ENCODE results near the gene PAM16. TPM values are rescaled to one million over a fixed set of nuclear protein-coding genes. Genes with fewer than 3 reads are reported as not detected.

Gene PAM16
- total RNA-seq, 1 donor from 2014 or later: 33.5 TPM

DNA sequence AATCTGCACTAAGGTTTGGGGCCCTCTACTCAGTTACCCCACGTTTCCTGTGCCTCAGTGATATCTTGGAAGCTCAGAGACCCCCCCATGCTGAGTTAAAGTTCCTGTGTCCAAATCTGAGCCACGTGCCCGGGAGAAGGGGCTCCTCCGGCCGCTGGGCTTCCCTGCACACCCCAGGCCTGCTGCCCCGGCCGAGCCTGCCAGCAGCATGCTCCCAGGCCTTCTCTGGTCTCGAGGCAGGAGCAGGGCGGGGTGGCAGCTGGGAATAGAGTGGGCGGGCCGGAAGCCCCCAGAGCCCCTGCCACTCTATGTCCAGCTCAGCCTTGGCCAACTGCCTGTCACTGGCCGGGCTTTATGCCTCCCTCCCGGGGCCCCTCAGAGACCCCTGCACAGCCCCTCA, 14.9 kb upstream of the PAM16 start:
- Mint-ChIP-seq H3K4me3 (ENCODE audit: low read depth) (no peak overlapping the region), H3K27ac (no peak overlapping the region), H3K36me3 (ENCODE audit: insufficient read depth) (peaks cover 4% of the 10 kb centered on the region), H3K4me1 (ENCODE audit: low read depth) (no peaks in the 10 kb centered on the region), H3K27me3 (no peaks in the 10 kb centered on the region), H3K9me3 (ENCODE audit: low read depth) (no peaks in the 10 kb centered on the region)
- no peak for TF ChIP-seq CTCF (IDR thresholded peaks at IDR 0.05; ENCODE audit: unreplicated experiment)
- DNase-seq (ENCODE audit: low spot score, unreplicated experiment): no peak

DNA sequence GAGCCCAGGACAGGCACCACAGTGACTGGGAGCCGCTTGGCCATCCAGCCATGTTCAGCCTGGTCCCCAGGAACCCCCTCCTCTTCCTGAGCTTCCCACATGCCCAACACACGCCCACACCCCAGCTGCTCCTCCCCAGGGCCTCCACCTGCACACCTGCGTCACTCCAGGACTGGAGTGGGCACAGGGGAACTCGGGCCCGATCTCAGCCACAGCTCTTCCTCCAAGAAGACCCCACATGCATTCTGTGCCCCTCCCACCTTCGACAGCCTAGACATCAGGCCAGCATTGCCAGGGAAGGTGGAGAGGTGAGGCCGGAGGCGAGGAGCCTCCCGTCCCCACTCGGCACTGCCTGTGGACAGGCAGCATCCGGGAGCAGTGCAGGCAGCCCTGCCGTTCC, 14.5 kb upstream of the PAM16 start:
- no peaks in the 10 kb centered on the region for H3K4me1 Mint-ChIP-seq (ENCODE audit: low read depth)
- H3K36me3 Mint-ChIP-seq (ENCODE audit: insufficient read depth): peaks cover 4% of the 10 kb centered on the region
- H3K27ac Mint-ChIP-seq: no peak overlapping the region
- no peaks in the 10 kb centered on the region for H3K9me3 Mint-ChIP-seq (ENCODE audit: low read depth)
- H3K27me3 Mint-ChIP-seq: no peaks in the 10 kb centered on the region
- DNase-seq (ENCODE audit: low spot score, unreplicated experiment): no peak
- no peak overlapping the region for H3K4me3 Mint-ChIP-seq (ENCODE audit: low read depth)
- TF ChIP-seq CTCF (IDR thresholded peaks at IDR 0.05; ENCODE audit: unreplicated experiment): no peak

DNA sequence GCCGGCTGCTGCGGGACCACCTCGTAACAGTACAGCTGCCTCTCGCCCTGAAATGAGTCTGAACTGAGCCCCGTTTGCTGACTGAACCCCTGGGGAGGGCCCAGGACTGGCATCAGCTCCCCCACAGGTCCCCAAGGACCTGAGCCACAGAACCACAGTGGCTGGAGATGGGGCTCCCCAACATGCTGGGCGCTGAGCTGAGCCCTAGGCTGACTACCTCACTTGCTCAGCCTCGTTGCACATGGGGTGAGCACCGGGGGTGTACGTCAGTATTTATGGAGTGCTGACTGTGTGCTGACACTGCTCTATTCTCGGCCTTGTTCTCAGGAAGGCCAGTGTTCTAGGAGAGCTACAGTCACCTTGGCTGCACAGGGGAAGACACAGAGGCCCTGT, 13.9 kb upstream of the PAM16 start:
- no peak for DNase-seq (ENCODE audit: low spot score, unreplicated experiment)
- Mint-ChIP-seq H3K4me1 (ENCODE audit: low read depth) (no peaks in the 10 kb centered on the region), H3K36me3 (ENCODE audit: insufficient read depth) (peaks cover 4% of the 10 kb centered on the region), H3K9me3 (ENCODE audit: low read depth) (no peaks in the 10 kb centered on the region), H3K27me3 (no peaks in the 10 kb centered on the region), H3K27ac (no peak overlapping the region), H3K4me3 (ENCODE audit: low read depth) (no peak overlapping the region)
- no peak for TF ChIP-seq CTCF (IDR thresholded peaks at IDR 0.05; ENCODE audit: unreplicated experiment)

- no peak overlapping the region for H3K27ac Mint-ChIP-seq
- H3K9me3 Mint-ChIP-seq (ENCODE audit: low read depth): no peaks in the 10 kb centered on the region
- H3K27me3 Mint-ChIP-seq: no peaks in the 10 kb centered on the region
- no peak for DNase-seq (ENCODE audit: low spot score, unreplicated experiment)
- no peak overlapping the region for H3K4me3 Mint-ChIP-seq (ENCODE audit: low read depth)
- TF ChIP-seq CTCF (IDR thresholded peaks at IDR 0.05; ENCODE audit: unreplicated experiment): no peak
- H3K4me1 Mint-ChIP-seq (ENCODE audit: low read depth): no peaks in the 10 kb centered on the region
- peaks cover 4% of the 10 kb centered on the region for H3K36me3 Mint-ChIP-seq (ENCODE audit: insufficient read depth)
Observed at GRCh38 chr16:4364196-4365013, 13.3 kb upstream of the PAM16 start.

- H3K4me1 Mint-ChIP-seq (ENCODE audit: low read depth): no peaks in the 10 kb centered on the region
- no peaks in the 10 kb centered on the region for H3K27me3 Mint-ChIP-seq
- TF ChIP-seq CTCF (IDR thresholded peaks at IDR 0.05; ENCODE audit: unreplicated experiment): no peak
- DNase-seq (ENCODE audit: low spot score, unreplicated experiment): no peak
- H3K4me3 Mint-ChIP-seq (ENCODE audit: low read depth): no peak overlapping the region
- no peak overlapping the region for H3K27ac Mint-ChIP-seq
- H3K36me3 Mint-ChIP-seq (ENCODE audit: insufficient read depth): peaks cover 4% of the 10 kb centered on the region
- H3K9me3 Mint-ChIP-seq (ENCODE audit: low read depth): no peaks in the 10 kb centered on the region
Observed at GRCh38 chr16:4362476-4363135, 11.5 kb upstream of the PAM16 start.
